Stimulated activated naive CD4-positive, alpha-beta T cell treated with Interleukin-2 at 50 U/mL for 16 hours (primary cell): ENCODE results near the gene CROCC2.

ENCODE experiments used
- DNase-seq: peaks from one replicate; lab custom pipeline; 2025; lab: John Stamatoyannopoulos, UW

Gene CROCC2

GRCh38 chr2:240956171-240956934 is 50.2 kb downstream of the CROCC2 start:
- DNase-seq = no peak

GRCh38 chr2:240956935-240957655 is 51.0 kb downstream of the CROCC2 start:
- DNase-seq = no peak

GRCh38 chr2:240957656-240958365 is 51.7 kb downstream of the CROCC2 start:
- DNase-seq = no peak

GRCh38 chr2:240958366-240959213 is 52.5 kb downstream of the CROCC2 start:
- DNase-seq = no peak

- DNase-seq = no peak
Measured at GRCh38 chr2:240959214-240959940, 53.2 kb downstream of the CROCC2 start.

GRCh38 chr2:240959941-240960308 is 53.8 kb downstream of the CROCC2 start:
- DNase-seq = no peak

GRCh38 chr2:240960309-240960970 is 54.3 kb downstream of the CROCC2 start:
- DNase-seq = no peak

- DNase-seq = no peak
Measured at GRCh38 chr2:240960971-240961876, 55.1 kb downstream of the CROCC2 start.

- DNase-seq = no peak
Measured at GRCh38 chr2:240961910-240962299, 55.8 kb downstream of the CROCC2 start.

- no peak for DNase-seq
Measured at GRCh38 chr2:240962300-240963064, 56.3 kb downstream of the CROCC2 start.

- no peak for DNase-seq
Measured at GRCh38 chr2:240963065-240963867, 57.1 kb downstream of the CROCC2 start.

GRCh38 chr2:240963868-240964703 is 58.0 kb downstream of the CROCC2 start:
- no peak for DNase-seq

- DNase-seq = no peak
Measured at GRCh38 chr2:240964704-240965295, 58.7 kb downstream of the CROCC2 start.

GRCh38 chr2:240965296-240965904 is 59.3 kb downstream of the CROCC2 start:
- no peak for DNase-seq

GRCh38 chr2:240965905-240966456 is 59.8 kb downstream of the CROCC2 start:
- no peak for DNase-seq

- no peak for DNase-seq
Measured at GRCh38 chr2:240966457-240966905, 60.3 kb downstream of the CROCC2 start.
